Astrocyte (in vitro differentiated cells and primary cell): ENCODE data around the gene ZNF426. TPM values are rescaled to one million over a fixed set of nuclear protein-coding genes. Genes with fewer than 3 reads are reported as not detected.

ENCODE experiments used
- DNase-seq: peaks from one replicate; pipeline ENCODE4 v3.0.0-alpha.2; 2010; ENCODE audit warnings: low read depth
- FAIRE-seq: peaks from 2 replicates; lab custom pipeline; 2011; peaks lifted over from hg19 to GRCh38; lab: Jason Lieb, UNC
- H2AFZ ChIP-seq: 2 replicates; pipeline ENCODE4 v1.6.0; 2012; ENCODE audit warnings: low read depth, low read length, inconsistent platforms
- H3K27ac ChIP-seq: 2 replicates; pipeline ENCODE4 v1.5.1; 2011; ENCODE audit warnings: low read depth, low read length, inconsistent platforms
- H3K27me3 ChIP-seq: 2 replicates; pipeline ENCODE4 v1.6.0; 2011; ENCODE audit warnings: low read length, inconsistent platforms; ENCODE audit not compliant: insufficient read depth
- H3K36me3 ChIP-seq: 2 replicates; pipeline ENCODE4 v1.5.1; 2011; ENCODE audit warnings: low read length, inconsistent platforms; ENCODE audit not compliant: insufficient read depth
- H3K4me1 ChIP-seq: 2 replicates; pipeline ENCODE4 v1.5.1; 2011; ENCODE audit warnings: low read length, inconsistent platforms; ENCODE audit not compliant: insufficient read depth
- H3K4me2 ChIP-seq: 2 replicates; pipeline ENCODE4 v1.6.0; 2012; ENCODE audit warnings: low read length, inconsistent platforms
- H3K4me3 ChIP-seq: 2 replicates; pipeline ENCODE4 v1.5.1; 2011; ENCODE audit warnings: low read depth, mild to moderate bottlenecking, low read length, inconsistent platforms; ENCODE audit not compliant: insufficient read depth
- H3K79me2 ChIP-seq: 2 replicates; pipeline ENCODE4 v1.6.0; 2012; ENCODE audit warnings: mild to moderate bottlenecking, low read length, inconsistent platforms; ENCODE audit not compliant: insufficient read depth
- H3K9ac ChIP-seq: 2 replicates; pipeline ENCODE4 v1.6.0; 2012; ENCODE audit warnings: mild to moderate bottlenecking, low read length, inconsistent platforms
- H3K9me3 ChIP-seq: 2 replicates; pipeline ENCODE4 v1.5.1; 2012; ENCODE audit warnings: low read depth, mild to moderate bottlenecking, low read length, inconsistent platforms; ENCODE audit not compliant: insufficient read depth
- H4K20me1 ChIP-seq: 2 replicates; pipeline ENCODE4 v1.6.0; 2012; ENCODE audit warnings: low read length, inconsistent platforms; ENCODE audit not compliant: insufficient read depth
- H3K27ac Mint-ChIP-seq: one replicate; pipeline ENCODE4 v1.8.0; 2021; ENCODE audit warnings: mild to moderate bottlenecking, mixed read lengths; ENCODE audit not compliant: unreplicated experiment
- H3K27me3 Mint-ChIP-seq: one replicate; pipeline ENCODE4 v1.8.0; 2021; ENCODE audit warnings: low read depth, mixed read lengths; ENCODE audit not compliant: unreplicated experiment
- H3K36me3 Mint-ChIP-seq: one replicate; pipeline ENCODE4 v1.8.0; 2021; ENCODE audit warnings: low read depth, mixed read lengths; ENCODE audit not compliant: unreplicated experiment
- H3K4me1 Mint-ChIP-seq: one replicate; pipeline ENCODE4 v1.8.0; 2021; ENCODE audit warnings: low read depth, mixed read lengths; ENCODE audit not compliant: unreplicated experiment
- H3K4me3 Mint-ChIP-seq: one replicate; pipeline ENCODE4 v1.8.0; 2021; ENCODE audit warnings: mild to moderate bottlenecking, moderate library complexity, mixed read lengths; ENCODE audit not compliant: unreplicated experiment
- H3K9me3 Mint-ChIP-seq: one replicate; pipeline ENCODE4 v1.8.0; 2021; ENCODE audit warnings: mild to moderate bottlenecking, mixed read lengths; ENCODE audit not compliant: unreplicated experiment
- EZH2 ChIP-seq: IDR thresholded peaks from 2 replicates; pipeline ENCODE4 v1.6.1; 2012; ENCODE audit warnings: mild to moderate bottlenecking, low read length, inconsistent platforms; ENCODE audit not compliant: insufficient read depth
- total RNA-seq: library from RNA; stranded (reverse); gene quantifications from 2 replicates; pipeline ENCODE4 v1.2.1, GENCODE V29; 2021
- TF ChIP-seq, protein P1 (sequence below): IDR thresholded peaks from 2 replicates; pipeline ENCODE4 v1.5.1; 2011; ENCODE audit warnings: low read depth, mild to moderate bottlenecking, inconsistent platforms, low read length, moderate library complexity; ENCODE audit not compliant: insufficient read depth

Gene ZNF426
- total RNA-seq, 1 donor from 2014 or later, result 34.8 TPM

DNA sequence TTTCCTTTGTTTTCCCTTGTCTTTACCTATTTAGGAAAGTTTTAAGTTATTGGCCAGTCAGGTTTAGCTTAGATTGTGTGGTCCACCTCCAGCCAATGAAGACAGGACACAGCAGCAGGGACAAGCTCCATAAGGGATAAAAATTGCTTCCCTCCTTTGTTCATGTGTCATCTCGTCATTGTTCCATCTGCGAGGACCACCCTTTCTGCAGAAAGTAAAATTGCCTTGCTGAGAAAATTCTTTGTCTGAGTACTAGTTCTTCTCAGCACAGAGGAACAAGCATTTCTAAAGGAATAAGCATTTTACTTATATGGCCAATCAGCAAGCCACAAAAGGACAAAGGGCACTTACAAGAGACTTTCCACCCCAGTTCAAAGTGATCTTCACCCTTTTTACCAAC lies 51.4 kb downstream of the ZNF426 start:
- no peak for DNase-seq
- Histone ChIP-seq H3K27ac (no peak overlapping the region), H4K20me1 (no peaks in the 10 kb centered on the region), H3K9ac (no peak overlapping the region), H3K4me3 (no peak overlapping the region), H3K4me1 (no peaks in the 10 kb centered on the region), H2AFZ (no peak overlapping the region), H3K27me3 (no peaks in the 10 kb centered on the region), H3K36me3 (no peaks in the 10 kb centered on the region), H3K79me2 (no peaks in the 10 kb centered on the region), H3K9me3 (peaks cover 18% of the 10 kb centered on the region), H3K4me2 (no peak overlapping the region)
- Mint-ChIP-seq H3K4me3 (no peak overlapping the region), H3K27me3 (no peaks in the 10 kb centered on the region), H3K36me3 (no peaks in the 10 kb centered on the region), H3K4me1 (no peaks in the 10 kb centered on the region), H3K27ac (no peak overlapping the region), H3K9me3 (peaks cover 45% of the 10 kb centered on the region)
- no peak for FAIRE-seq
- no peak for TF ChIP-seq EZH2

GRCh38 chr19:9485140-9485539 lies 53.3 kb downstream of the ZNF426 start:
- Mint-ChIP-seq H3K36me3 (no peaks in the 10 kb centered on the region), H3K27me3 (no peaks in the 10 kb centered on the region), H3K4me1 (no peaks in the 10 kb centered on the region), H3K27ac (no peak overlapping the region), H3K9me3 (peaks cover 52% of the 10 kb centered on the region), H3K4me3 (no peak overlapping the region)
- H3K9me3 ChIP-seq, result peaks cover 18% of the 10 kb centered on the region
- H3K27me3 ChIP-seq, result no peaks in the 10 kb centered on the region
- H2AFZ ChIP-seq, result no peak overlapping the region
- H3K79me2 ChIP-seq, result no peaks in the 10 kb centered on the region
- H3K27ac ChIP-seq, result no peak overlapping the region
- H4K20me1 ChIP-seq, result no peaks in the 10 kb centered on the region
- no peak overlapping the region for H3K4me2 ChIP-seq
- H3K36me3 ChIP-seq, result no peaks in the 10 kb centered on the region
- H3K4me3 ChIP-seq, result no peak overlapping the region
- TF ChIP-seq, protein P1, sequence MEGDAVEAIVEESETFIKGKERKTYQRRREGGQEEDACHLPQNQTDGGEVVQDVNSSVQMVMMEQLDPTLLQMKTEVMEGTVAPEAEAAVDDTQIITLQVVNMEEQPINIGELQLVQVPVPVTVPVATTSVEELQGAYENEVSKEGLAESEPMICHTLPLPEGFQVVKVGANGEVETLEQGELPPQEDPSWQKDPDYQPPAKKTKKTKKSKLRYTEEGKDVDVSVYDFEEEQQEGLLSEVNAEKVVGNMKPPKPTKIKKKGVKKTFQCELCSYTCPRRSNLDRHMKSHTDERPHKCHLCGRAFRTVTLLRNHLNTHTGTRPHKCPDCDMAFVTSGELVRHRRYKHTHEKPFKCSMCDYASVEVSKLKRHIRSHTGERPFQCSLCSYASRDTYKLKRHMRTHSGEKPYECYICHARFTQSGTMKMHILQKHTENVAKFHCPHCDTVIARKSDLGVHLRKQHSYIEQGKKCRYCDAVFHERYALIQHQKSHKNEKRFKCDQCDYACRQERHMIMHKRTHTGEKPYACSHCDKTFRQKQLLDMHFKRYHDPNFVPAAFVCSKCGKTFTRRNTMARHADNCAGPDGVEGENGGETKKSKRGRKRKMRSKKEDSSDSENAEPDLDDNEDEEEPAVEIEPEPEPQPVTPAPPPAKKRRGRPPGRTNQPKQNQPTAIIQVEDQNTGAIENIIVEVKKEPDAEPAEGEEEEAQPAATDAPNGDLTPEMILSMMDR, result no peak
- no peak for TF ChIP-seq EZH2
- no peaks in the 10 kb centered on the region for H3K4me1 ChIP-seq
- DNase-seq (no peak), FAIRE-seq (no peak)
- H3K9ac ChIP-seq, result no peak overlapping the region

GRCh38 chr19:9474975-9475374 lies 63.5 kb downstream of the ZNF426 start:
- no peak overlapping the region for H2AFZ ChIP-seq
- no peaks in the 10 kb centered on the region for H3K4me1 Mint-ChIP-seq
- H3K27ac ChIP-seq, result no peak overlapping the region
- H3K9ac ChIP-seq, result no peak overlapping the region
- H3K36me3 Mint-ChIP-seq, result no peaks in the 10 kb centered on the region
- no peak overlapping the region for H3K27ac Mint-ChIP-seq
- no peak overlapping the region for H3K4me3 Mint-ChIP-seq
- no peaks in the 10 kb centered on the region for H3K36me3 ChIP-seq
- no peak overlapping the region for H3K4me2 ChIP-seq
- DNase-seq (no peak), FAIRE-seq (no peak)
- H3K27me3 Mint-ChIP-seq, result no peaks in the 10 kb centered on the region
- no peak overlapping the region for H3K4me3 ChIP-seq
- TF ChIP-seq EZH2, result no peak
- TF ChIP-seq, protein P1, result no peak
- H3K9me3 Mint-ChIP-seq, result peaks cover 14% of the 10 kb centered on the region
- H3K4me1 ChIP-seq, result no peaks in the 10 kb centered on the region
- H3K79me2 ChIP-seq, result no peaks in the 10 kb centered on the region
- H3K27me3 ChIP-seq, result no peaks in the 10 kb centered on the region
- H4K20me1 ChIP-seq, result no peaks in the 10 kb centered on the region
- peaks cover 5% of the 10 kb centered on the region for H3K9me3 ChIP-seq

Other genes with a start within 250 kb of the ZNF426 start
- 2.8 and 3.0 TPM in 2 replicates for gene ZNF699, start 228.8 kb downstream of the ZNF426 start, total RNA-seq
- 4.7 and 5.5 TPM in 2 replicates for gene ZNF559, start 214.5 kb downstream of the ZNF426 start, total RNA-seq
- gene ZNF177, start 175.6 kb downstream of the ZNF426 start, total RNA-seq, result 1.2 and 1.7 TPM in 2 replicates
- 14.7 and 15.5 TPM in 2 replicates for gene ZNF266, start 103.1 kb downstream of the ZNF426 start, total RNA-seq
- gene ZNF560, start 40.0 kb downstream of the ZNF426 start, total RNA-seq, result not detected in 2 replicates
- gene ZNF121, start 45.9 kb upstream of the ZNF426 start, total RNA-seq, result 60.0 and 72.6 TPM in 2 replicates
- 110 and 133 TPM in 2 replicates for gene ZNF561, start 82.6 kb upstream of the ZNF426 start, total RNA-seq
- 21.7 and 26.2 TPM in 2 replicates for gene ZNF562, start 136.5 kb upstream of the ZNF426 start, total RNA-seq
- gene ZNF846, start 230.1 kb upstream of the ZNF426 start, total RNA-seq, result 13.7 and 14.4 TPM in 2 replicates